ENCODE results near the gene KIFC3. TPM values are rescaled to one million over a fixed set of nuclear protein-coding genes. Genes with fewer than 3 reads are reported as not detected.
"Not testable (repeated sequence)": the region's sequence is repeated elsewhere in the genome, so short reads cannot be mapped to it uniquely, and the experiment has no call there.

The KIFC3 gene
- total RNA-seq, 1 donor from 2014 or later, result 27.9 TPM

- DNase-seq, result peak; percentile 49
Observed at GRCh38 chr16:57803134-57803990, 1.1 kb upstream of the KIFC3 start.

- no peak for DNase-seq
Observed at GRCh38 chr16:57801809-57802340, 416 bp downstream of the KIFC3 start.

- no peak for DNase-seq
Observed at GRCh38 chr16:57801098-57801808, 1.0 kb downstream of the KIFC3 start.

- DNase-seq, result no peak
Observed at GRCh38 chr16:57800200-57801097, 1.8 kb downstream of the KIFC3 start.

GRCh38 chr16:57799600-57800199 is 2.6 kb downstream of the KIFC3 start:
- DNase-seq, result no peak

GRCh38 chr16:57798953-57799599 is 3.2 kb downstream of the KIFC3 start:
- DNase-seq, result no peak

GRCh38 chr16:57798267-57798810 is 4.0 kb downstream of the KIFC3 start:
- DNase-seq, result no peak

- no peak for DNase-seq
Observed at GRCh38 chr16:57797526-57798266, 4.6 kb downstream of the KIFC3 start.

GRCh38 chr16:57797216-57797525 is 5.1 kb downstream of the KIFC3 start:
- DNase-seq, result no peak

- DNase-seq, result not testable (repeated sequence)
Observed at GRCh38 chr16:57796014-57796413, 6.3 kb downstream of the KIFC3 start.

- DNase-seq, result peak; percentile 55
Observed at GRCh38 chr16:57795431-57795878, 6.8 kb downstream of the KIFC3 start.

- no peak for DNase-seq
Observed at GRCh38 chr16:57794849-57795430, 7.4 kb downstream of the KIFC3 start.

- no peak for DNase-seq
Observed at GRCh38 chr16:57791893-57792461, 10.3 kb downstream of the KIFC3 start.

GRCh38 chr16:57791195-57791892 is 10.9 kb downstream of the KIFC3 start:
- DNase-seq, result peak; percentile 54

GRCh38 chr16:57788951-57789350 is 13.3 kb downstream of the KIFC3 start:
- DNase-seq, result no peak

GRCh38 chr16:57788252-57788841 is 13.9 kb downstream of the KIFC3 start:
- DNase-seq, result peak; percentile 51

GRCh38 chr16:57787519-57787905 is 14.8 kb downstream of the KIFC3 start:
- no peak for DNase-seq

Data from tongue (tissue), 2 donors.